Measurements from ENCODE around the gene GPR37L1. TPM values are rescaled to one million over a fixed set of nuclear protein-coding genes. Genes with fewer than 3 reads are reported as not detected.

The GPR37L1 gene, protein sequence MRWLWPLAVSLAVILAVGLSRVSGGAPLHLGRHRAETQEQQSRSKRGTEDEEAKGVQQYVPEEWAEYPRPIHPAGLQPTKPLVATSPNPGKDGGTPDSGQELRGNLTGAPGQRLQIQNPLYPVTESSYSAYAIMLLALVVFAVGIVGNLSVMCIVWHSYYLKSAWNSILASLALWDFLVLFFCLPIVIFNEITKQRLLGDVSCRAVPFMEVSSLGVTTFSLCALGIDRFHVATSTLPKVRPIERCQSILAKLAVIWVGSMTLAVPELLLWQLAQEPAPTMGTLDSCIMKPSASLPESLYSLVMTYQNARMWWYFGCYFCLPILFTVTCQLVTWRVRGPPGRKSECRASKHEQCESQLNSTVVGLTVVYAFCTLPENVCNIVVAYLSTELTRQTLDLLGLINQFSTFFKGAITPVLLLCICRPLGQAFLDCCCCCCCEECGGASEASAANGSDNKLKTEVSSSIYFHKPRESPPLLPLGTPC
- not detected in 2 replicates for total RNA-seq

DNA sequence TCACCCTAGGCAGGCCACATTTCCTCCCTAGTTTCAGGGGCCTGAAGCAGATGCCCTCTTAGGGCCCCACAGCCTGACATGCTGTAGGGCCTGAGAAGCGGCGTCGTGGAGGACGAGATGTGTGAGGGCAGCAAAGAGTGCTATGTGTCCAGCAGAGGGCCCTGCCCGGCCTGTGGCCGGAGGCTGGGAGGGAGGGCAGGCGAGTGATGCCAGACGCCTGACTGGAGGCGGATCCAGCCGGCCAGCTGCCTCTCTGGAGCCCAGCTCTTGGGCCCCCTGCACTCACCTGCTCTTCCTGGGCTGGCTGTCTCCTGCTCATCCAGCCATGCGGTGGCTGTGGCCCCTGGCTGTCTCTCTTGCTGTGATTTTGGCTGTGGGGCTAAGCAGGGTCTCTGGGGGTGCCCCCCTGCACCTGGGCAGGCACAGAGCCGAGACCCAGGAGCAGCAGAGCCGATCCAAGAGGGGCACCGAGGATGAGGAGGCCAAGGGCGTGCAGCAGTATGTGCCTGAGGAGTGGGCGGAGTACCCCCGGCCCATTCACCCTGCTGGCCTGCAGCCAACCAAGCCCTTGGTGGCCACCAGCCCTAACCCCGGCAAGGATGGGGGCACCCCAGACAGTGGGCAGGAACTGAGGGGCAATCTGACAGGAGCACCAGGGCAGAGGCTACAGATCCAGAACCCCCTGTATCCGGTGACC is at the start of gene GPR37L1:
TSS of gene GPR37L1 (plus strand) at position 279 of the 697 bp plus-strand sequence. CDS start at position 326, 47 bp downstream.
- intact Hi-C loops (cut with micrococcal nuclease) = no loop called here

DNA sequence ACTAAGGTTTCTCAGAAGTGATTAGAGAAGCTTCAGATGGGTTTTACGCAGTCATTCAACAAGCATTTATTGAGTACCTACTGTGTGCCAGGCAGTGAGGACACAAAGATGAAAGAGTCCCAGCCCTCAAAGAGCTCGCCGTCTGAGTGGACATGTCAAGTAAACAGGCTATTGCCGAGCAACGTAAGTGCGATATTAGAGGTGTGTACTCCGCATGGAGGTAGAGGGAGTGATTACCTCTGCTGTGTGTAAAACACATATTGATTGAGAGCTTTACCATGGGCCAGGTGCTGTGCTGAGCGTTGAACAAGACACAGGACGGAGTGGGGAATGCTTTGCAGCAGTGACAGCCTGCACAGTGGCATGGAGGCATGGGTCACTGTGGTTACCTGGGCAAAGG is 49.5 kb upstream of the GPR37L1 start:
- intact Hi-C loops (cut with micrococcal nuclease) = no loop called here

DNA sequence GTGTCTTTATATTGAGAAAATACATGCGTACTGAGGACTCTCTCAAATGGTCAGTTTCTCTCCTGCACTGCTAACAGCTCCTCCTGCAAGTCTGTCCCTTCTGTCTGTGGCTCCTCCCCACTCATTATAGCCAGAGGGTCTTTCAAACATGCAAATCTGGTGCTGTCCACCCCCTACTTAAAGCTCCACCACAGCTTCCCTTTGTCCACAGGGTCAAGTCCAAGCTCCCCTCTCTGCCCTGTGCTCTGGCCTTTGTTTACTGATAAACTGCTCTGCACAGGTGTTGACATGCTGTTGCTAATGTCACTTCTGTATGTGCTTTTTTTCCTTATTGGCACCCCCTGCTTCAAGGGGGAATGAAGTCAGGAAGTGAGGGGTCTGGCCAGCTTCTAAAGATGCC is 47.7 kb upstream of the GPR37L1 start:
- intact Hi-C loops (cut with micrococcal nuclease) = no loop called here

DNA sequence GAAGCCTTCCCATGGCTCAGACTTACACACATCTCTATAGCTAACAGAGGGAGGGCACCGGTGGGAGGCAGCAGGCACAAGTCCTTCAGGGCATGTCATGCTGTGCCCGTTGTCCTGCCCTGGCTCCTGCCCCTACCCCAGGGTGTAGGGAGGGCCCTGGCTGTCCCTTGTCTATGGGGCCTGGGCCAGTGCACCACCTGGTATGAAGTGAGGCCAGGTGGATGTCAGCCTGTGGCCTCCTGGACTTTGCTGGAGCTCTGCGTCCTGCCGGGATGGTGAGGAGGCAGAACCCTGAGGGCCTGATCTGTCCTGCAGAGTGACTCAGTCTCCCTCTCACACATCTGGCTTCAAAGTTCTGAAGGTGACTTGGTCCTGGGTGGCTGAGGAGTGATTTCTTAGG is 47.3 kb upstream of the GPR37L1 start:
- intact Hi-C loops (cut with micrococcal nuclease) = no loop called here

DNA sequence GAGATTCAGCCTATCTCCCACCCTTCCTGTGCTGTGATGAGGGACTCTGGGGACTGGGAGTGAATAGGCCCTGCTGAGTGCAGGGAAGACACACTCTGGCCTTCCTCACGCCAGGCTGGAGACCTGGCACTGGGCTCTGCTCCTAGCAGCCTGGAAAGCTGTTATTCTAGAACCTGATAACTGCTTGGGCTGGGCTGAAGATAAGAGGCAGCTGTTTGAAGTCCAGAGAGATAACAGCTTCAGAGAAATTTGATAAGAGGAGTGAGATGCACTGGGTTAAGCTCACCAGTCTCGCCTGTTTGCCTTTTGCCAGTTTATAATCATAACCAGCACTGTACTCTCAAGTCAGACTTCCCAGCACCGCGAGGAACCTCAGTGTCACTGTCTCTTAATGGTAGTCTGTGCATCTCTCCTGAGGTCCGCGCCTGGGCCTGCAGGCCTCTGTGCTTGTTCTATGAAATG is 46.6 kb upstream of the GPR37L1 start:
- intact Hi-C loops (cut with micrococcal nuclease) = no loop called here

DNA sequence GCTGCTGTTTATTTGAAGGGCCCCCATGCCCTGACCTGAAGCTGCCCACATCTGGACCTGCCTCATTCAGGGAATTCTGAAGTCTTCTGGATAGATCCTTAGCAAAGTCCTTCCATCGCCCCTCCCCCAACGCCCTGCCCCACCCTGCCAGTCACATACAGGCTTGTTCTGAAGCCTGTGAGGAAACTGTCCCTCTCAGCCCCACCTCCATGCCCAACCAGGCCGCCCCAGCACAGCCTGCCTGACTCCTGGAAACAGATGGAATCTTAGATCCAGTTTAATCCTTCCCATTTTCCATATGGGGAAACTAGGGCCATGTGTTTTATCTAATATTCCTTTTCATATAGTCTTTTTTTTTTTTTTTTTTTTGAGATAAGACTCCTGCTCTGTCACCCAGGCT is 44.5 kb upstream of the GPR37L1 start:
- intact Hi-C loops (cut with micrococcal nuclease) = no loop called here

DNA sequence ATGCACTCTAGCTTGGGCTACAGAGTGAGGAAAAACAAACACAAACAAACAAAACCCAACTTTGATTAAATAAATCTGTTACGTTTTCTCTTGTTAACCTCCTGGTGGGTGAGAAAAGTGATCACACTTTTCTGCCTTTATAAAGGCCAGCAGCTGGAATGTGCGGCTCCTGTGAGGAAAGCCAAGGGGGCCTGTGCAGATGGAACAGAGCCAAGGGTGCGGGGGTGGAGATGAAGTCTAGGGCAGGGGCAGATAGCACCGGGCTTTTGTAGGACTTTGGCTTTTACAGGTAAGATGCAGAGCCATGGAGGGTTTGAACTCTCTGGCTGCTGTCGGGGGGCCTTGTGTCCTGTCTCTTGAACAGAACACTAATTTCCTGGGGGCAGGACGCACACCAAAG is 40.7 kb upstream of the GPR37L1 start:
- intact Hi-C loops (cut with micrococcal nuclease) = no loop called here

DNA sequence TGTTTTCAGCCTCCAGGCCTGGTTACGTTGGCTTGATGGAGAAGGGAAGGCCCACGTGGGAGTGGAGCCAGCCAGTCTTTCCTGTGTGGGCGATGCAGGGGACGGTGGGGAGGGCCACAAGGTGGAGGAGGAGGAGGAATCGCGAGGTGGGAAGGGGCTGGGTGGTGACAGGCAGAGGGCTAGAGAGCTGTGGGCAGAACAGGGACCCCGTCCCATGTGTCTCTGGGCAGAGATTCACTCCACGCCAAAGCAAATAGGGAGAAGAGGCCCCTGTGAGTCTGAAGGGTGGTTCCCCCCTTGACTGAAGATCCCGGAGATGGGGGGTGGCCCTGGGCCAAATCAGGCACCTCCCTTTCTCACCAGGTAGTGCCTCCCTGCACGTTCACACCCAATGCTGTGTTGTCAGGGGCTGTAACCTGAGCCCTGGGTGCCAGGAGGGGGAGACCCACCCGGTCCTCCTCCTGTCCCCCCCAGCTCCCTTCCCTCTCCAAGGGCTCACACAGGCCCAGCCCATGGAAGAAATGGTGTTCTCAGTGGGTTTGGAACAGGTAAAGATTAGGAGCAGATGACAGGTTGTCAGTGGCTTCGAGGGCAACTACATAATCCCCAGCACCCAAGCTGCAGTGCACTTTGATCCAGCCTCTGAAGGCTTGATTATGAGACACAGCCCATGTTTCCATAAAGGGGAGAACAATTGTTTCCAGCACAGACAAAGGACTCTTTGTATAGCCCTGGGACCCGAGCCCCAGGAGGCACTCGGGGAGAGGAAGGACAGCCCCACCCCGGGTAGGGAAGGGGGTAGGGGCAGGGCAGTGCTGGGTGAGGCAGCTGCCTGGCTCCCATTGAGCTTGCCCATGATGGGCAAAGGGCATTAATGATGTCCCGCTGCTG is 37.7 kb upstream of the GPR37L1 start:
- intact Hi-C loops (cut with micrococcal nuclease) = no loop called here

DNA sequence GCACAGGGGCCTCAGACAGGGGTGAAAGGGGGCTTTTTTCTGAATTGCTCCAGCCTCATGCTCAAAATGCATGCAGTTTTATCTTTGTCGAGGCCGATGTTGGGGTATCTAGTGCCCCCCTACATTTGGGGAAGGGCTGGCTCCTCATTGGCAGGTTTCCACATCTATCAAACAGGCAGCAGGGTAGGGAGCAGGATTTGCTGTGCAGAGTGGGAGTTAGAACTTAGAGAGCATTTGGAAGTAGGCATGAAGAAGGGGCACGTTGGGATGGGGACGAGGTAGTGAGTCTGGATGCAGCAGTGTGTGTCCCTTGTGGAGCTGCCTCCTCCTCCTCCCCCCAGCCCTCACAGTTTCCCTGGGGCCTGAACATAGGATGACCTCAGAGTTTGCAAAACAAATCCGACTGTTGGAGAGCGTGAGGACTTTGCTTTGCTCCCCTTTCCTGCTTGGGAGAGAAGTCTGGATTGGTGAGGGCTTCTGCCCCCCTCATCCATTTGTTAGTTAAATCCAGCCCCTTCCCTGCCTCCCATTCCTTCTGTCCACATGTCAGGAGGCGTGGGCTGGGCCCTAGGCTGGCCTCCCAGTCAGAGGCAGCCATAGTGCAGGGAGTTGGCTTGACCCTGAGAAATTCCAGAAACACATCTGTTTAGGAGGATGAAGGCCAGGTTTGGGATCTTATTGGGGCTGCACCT is 36.9 kb upstream of the GPR37L1 start:
- intact Hi-C loops (cut with micrococcal nuclease) = no loop called here

DNA sequence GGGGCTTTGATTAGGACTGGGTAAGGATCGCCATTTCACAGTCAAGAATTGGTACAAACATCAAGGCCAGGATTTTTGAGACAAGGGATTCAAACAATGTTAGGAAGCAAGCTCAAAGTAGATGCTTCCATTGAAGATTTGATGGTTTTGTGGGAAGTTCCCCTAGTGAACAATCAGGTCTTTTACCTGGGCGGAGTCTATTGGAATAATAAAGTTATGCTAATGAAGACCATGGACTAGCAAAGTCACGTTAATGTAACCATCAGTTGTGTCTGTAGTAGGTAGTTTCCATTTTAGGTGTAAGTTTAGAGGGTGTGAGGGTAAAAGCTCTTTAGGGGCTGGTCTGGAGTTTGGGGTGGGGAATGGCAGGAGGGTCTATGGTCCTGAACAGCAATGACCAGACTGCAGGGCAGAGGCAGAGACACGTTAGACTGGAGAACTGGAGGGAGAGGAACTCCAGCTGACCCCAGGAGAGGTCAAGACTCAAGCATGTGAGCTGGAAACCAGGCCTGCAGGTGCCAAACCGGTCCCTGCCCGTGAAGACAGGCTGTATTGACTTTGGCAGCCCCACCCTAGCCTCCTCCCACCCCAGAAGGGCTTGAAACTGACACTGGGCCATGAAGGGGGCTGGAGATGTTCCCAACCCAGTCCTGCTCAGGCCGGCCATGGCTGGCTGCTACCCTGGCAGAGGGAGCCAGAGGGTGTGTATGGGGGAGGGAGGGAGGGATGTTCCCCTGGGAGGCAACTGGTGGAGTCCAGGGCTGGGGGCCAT is 36.0 kb upstream of the GPR37L1 start:
- intact Hi-C loops (cut with micrococcal nuclease) = no loop called here

DNA sequence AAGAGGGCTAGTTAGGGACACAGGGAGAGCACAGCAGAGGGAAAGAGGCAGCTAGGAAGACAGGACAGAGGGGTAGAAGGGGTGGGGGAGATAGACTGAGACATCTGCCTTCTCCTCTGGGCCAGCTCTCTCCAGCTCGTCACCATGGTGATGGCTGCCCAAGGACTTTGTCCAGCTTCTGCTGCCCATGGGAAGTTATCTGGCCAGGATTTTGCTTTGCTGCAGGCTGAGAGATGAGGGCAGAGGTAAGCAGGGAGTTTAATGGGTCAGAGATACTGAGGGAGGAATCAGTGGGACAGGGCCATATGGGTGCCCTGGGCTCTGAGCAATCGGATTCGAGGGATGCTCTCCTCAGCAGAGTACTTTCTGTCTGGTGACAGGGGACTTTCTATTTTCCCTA is 34.5 kb upstream of the GPR37L1 start:
- intact Hi-C loops (cut with micrococcal nuclease) = no loop called here

DNA sequence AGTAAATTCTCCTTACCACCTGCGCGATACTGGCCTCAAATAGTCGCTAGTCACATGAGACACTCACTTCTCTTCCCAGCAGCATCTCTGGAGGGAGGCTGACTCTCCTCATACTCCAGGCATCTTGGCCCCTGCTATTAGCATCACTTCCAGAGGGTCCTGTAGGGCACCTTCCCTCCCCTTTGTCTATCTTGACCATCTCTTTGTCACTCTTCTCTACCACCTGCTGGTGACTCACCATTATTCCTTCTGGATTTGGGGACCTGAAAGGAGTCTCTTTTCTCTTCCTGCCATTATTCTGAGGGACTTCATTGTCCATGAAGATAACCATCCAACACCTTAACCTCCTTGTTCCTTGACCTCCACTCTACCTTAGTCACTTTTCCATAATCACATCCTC is 31.7 kb upstream of the GPR37L1 start:
- intact Hi-C loops (cut with micrococcal nuclease) = no loop called here

DNA sequence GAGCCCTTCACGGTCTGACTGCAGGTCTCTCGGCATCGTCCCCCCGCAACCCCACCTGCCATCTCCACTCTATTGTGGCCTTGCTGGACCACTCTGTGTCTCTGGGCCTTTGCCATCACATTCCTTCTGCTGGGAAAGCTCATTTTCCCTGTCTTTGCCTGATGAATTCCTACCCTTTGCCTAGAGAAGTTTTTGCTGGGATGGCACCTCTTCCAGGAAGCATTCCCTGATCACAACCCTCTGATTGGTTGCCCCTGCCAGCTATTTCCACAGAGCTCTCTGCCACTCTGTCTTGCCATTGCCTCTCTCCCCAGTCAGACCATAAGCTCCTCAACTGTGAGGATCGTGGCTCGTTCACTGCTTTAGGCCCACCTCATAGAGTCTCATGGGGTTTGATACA is 28.9 kb upstream of the GPR37L1 start:
- intact Hi-C loops (cut with micrococcal nuclease) = no loop called here

DNA sequence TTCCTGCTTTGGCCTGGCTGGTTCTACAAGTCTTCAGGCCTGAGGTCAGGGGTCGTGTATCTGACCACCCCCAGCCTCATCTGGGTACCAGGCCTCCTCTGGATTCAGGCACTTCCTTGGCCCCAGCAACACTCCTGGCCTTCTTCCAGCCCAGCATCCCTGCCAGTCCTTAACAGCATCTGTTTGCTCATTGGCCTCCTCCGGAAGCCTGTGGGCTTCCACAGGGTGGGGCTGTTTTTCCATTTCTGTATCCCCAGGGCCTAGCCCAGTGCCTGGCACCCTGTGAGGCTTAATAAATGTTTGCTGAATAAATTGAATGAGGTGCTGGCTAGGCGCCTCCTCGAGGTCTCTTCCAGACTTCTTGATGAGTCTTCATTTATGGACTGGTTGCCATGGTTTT is 21.5 kb upstream of the GPR37L1 start:
- intact Hi-C loops (cut with micrococcal nuclease) = no loop called here

DNA sequence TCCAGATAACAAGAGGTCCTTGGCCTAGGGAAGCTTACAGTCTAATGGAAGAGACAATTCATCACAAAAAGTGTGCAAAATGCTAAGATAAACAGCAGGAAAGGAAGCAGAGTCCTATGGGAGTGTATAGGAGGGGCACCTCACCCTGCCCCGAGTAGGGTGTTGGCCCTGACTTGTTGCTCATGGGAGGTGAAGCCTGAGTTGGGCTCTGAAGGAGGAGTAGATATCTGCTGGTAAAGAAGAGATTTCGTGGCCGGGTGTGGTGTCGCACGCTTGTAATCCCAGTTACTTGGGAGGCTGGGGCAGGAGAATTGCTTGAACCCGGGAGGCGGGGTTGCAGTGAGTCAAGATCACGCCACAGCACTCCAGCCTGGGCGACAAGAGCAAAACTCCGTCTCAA is 18.6 kb upstream of the GPR37L1 start:
- intact Hi-C loops (cut with micrococcal nuclease) = no loop called here

DNA sequence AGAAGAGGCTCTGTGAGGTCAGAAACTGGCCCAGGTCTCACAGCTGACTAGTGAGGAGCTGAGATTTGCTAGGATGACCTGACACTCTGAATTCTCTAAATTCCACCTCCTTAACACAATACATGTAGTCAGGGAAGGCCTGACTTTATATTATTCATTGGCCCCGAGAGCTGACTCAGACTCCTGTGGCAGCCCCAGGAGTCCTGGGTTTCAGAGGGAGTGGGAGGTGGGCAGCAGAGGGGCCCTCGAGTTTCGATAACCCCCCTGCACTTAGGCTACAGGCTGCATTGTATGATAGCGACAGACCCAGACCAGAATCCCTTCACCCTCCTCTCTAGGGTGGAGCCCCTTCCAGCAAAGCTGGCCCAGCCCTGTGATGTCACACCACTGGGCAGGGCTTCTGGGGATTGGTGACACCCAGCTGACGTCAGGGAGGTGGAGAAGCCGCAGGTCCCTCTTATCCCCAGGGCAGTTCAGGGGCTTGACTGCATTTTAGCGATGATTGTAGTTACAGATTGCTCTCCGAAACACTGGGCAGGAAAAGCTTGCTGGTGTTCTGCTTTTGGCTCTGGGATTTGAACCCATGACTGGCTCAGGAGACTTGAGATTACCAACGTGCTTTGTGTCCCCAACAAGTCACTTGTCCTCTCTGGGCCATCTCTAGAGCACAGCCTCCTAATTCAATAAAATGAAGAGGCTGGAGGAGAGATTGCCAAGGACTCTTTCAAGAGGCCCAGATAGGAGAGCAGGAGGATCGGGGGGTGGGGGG is 17.0 kb upstream of the GPR37L1 start:
- intact Hi-C loops (cut with micrococcal nuclease) = no loop called here

DNA sequence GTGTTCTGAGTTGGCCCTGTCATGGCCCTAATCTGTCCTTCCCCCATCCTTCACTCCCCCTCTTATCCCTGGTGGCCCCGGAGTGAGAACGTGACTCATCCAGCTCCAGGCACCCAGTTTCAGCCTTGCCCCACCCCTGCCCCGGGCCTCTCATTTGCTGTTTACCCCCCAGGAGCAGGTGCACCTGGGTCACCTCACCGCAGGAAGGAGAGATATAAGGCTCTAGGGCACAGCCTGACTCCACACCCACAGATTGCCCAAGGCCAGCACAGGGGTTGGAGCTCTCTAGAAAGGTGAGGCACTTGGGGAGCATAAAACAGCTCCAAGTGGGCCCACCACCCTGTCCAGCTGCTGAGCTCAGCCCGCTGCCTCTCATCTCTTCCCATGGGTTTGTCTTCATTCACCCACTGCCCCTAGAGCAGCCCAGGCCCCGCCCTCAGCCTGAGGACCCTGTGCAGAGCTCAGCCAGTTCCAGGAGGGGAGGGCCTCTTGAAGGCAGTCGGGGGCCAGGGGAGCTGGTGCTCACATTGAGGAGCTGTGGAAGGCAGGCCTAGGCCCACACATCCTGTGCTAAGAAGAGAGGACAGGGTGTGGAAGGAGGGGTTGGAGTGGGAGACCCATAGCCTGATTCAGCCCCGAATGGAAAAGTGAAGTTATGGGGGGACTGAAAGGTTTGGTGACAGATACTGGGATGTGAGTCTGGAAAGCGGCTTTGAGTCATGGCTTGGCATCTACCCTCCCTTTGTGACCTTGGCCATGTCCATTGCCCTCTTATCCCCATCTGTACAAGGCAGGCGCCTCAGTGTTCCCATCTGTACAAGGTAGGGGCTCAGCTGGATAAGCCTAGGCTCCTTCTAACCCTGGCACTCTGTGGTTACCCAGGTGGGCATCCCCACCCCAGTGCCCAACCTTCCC is 16.1 kb upstream of the GPR37L1 start:
- intact Hi-C loops (cut with micrococcal nuclease) = no loop called here

DNA sequence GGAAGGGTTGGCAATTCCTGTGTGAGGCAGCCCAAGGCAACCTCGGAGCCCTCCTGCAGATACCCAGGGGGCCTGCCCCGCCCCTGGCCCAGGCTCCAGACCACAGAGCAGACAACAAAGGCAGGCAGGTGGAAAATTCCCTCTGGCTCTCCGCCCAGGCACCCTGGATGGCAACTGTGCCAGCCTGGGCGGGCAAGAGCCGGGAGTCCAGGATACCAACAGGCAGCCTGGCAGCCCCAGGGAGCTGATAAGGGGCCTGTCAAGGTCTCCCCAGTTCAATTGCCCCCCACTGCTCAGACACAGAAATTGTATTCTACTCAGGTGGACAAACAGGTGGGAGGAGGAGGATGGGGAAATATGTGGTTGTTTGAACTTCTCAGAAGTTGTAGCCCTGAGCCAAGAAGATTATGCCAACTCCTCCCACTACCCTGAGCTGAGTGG is 15.4 kb upstream of the GPR37L1 start:
- intact Hi-C loops (cut with micrococcal nuclease) = no loop called here
